Loucy (cell line): ENCODE results near the gene RPH3AL.
"Not testable (repeated sequence)": the region's sequence is repeated elsewhere in the genome, so short reads cannot be mapped to it uniquely, and the experiment has no call there.

Source experiments
- CTCF ChIP-seq: fragments of 200-600 bp; sonication (generic); conservative IDR thresholded peaks from 2 replicates; pipeline ENCODE4 v1.5.1; 2014; ENCODE audit warnings: mild to moderate bottlenecking, antibody characterized with exemption, low read length
- EZH2phosphoT487 ChIP-seq: fragments of 200-600 bp; IDR thresholded peaks from 2 replicates; pipeline ENCODE4 v1.6.1; 2018; ENCODE audit warnings: antibody characterized with exemption, mild to moderate bottlenecking, moderate library complexity, borderline replicate concordance

GRCh38 chr17:271928-272623 lies 80.5 kb downstream of the RPH3AL start:
- TF ChIP-seq CTCF, EZH2phosphoT487: not testable (repeated sequence)
